ENCODE measurements around the gene SLC37A2. TPM values are rescaled to one million over a fixed set of nuclear protein-coding genes. Genes with fewer than 3 reads are reported as not detected.
A peak's percentile ranks its signal among the peaks of the same experiment; 100 is the strongest.

SLC37A2 gene
- total RNA-seq, 1 experiment from 2014 or later: 10.2 TPM

- intact Hi-C loops (cut with micrococcal nuclease): loop anchor here (2.0 kb wide), 2 partner anchors 49 to 141 kb away; partner anchors contain the start of gene SLC37A2
- H3K36me3 ChIP-seq (ENCODE audit: low read depth, low read length): no peaks in the 10 kb centered on the region
- H3K4me3 ChIP-seq (ENCODE audit: low read length): peak within 1 kb of the TSS; percentile 99
- BruUV-seq (replicated peaks): no TSS peak
- H3K4me1 ChIP-seq (ENCODE audit: insufficient read depth, low read length): peaks cover 7% of the 10 kb centered on the region
- no peaks in the 10 kb centered on the region for H3F3A ChIP-seq (ENCODE audit: low read length, unreplicated experiment)
- peaks cover 17% of the 10 kb centered on the region for H3K79me2 ChIP-seq (ENCODE audit: low read length)
- peak within 1 kb of the TSS; percentile 91 for H3K9ac ChIP-seq (ENCODE audit: low read length)
- 0 out of 2 replicates have a peak, but pooled peaks cover 1% of the 10 kb centered on the region for H3K27me3 ChIP-seq (ENCODE audit: low read length)
- ATAC-seq (peak; percentile 99), DNase-seq (peak; percentile 100)
- H3K9me2 ChIP-seq (replicated peaks; ENCODE audit: low read length): no peaks in the 10 kb centered on the region
- no peaks in the 10 kb centered on the region for H4K20me1 ChIP-seq (ENCODE audit: low read length)
- TF ChIP-seq EZH2 (IDR thresholded peaks at IDR 0.05; ENCODE audit: low read length, unreplicated experiment): no peak
- TF ChIP-seq EZH2phosphoT487 (IDR thresholded peaks at IDR 0.05; ENCODE audit: borderline replicate concordance, low read length): no peak
- TF ChIP-seq CTCF (conservative IDR thresholded peaks at IDR 0.05; ENCODE audit: low read depth, low read length): no peak
- no peaks in the 10 kb centered on the region for H3K9me3 ChIP-seq (ENCODE audit: low read length)
- peak within 1 kb of the TSS; percentile 8 for H3K27ac ChIP-seq (ENCODE audit: low read length)
- POLR2A ChIA-PET (ENCODE audit: unreplicated experiment): interaction anchor here (0.7 to 1.0 kb wide), 2 partner anchors 21 to 29 kb away, joined by 5 to 27 read pairs; no protein-coding TSS in a partner anchor
- peak within 1 kb of the TSS; percentile 100 for H2AFZ ChIP-seq (ENCODE audit: low read length)
- CTCF ChIA-PET: interaction anchor here (0.5 to 1.4 kb wide), 5 partner anchors 13 to 348 kb away, joined by 3 to 6 read pairs (median 3); no protein-coding TSS in a partner anchor
- peak within 1 kb of the TSS; percentile 99 for H3K4me2 ChIP-seq (ENCODE audit: low read length)
Measured at GRCh38 chr11:125111343-125112207, 48.5 kb downstream of the SLC37A2 start, which contains the start of gene TMEM218. TMEM218 (minus strand) TSS chr11:125111626; CDS start chr11:125102241, 9,385 bp downstream.

GRCh38 chr11:125112208-125112604, 49.1 kb downstream of the SLC37A2 start:
- POLR2A ChIA-PET (ENCODE audit: unreplicated experiment): interaction anchor here (0.7 to 1.0 kb wide), 2 partner anchors 22 to 29 kb away, joined by 5 to 27 read pairs; no protein-coding TSS in a partner anchor
- no peak for TF ChIP-seq EZH2phosphoT487 (IDR thresholded peaks at IDR 0.05; ENCODE audit: borderline replicate concordance, low read length)
- no peak for TF ChIP-seq EZH2 (IDR thresholded peaks at IDR 0.05; ENCODE audit: low read length, unreplicated experiment)
- TF ChIP-seq CTCF (conservative IDR thresholded peaks at IDR 0.05; ENCODE audit: low read depth, low read length): no peak
- no peaks in the 10 kb centered on the region for H3F3A ChIP-seq (ENCODE audit: low read length, unreplicated experiment)
- H3K9ac ChIP-seq (ENCODE audit: low read length): no peak overlapping the region
- H3K27me3 ChIP-seq (ENCODE audit: low read length): 0 out of 2 replicates have a peak, but pooled peaks cover 8% of the 10 kb centered on the region
- peak overlapping the region; percentile 33; the same call in 1 of the 2 replicates for H3K4me3 ChIP-seq (ENCODE audit: low read length)
- no peak overlapping the region for H3K27ac ChIP-seq (ENCODE audit: low read length)
- H3K4me2 ChIP-seq (ENCODE audit: low read length): peak overlapping the region; percentile 53
- H3K9me2 ChIP-seq (replicated peaks; ENCODE audit: low read length): no peaks in the 10 kb centered on the region
- intact Hi-C loops (cut with micrococcal nuclease): no loop called here
- no peak for DNase-seq
- H3K79me2 ChIP-seq (ENCODE audit: low read length): peaks cover 17% of the 10 kb centered on the region
- peak overlapping the region; percentile 82 for H2AFZ ChIP-seq (ENCODE audit: low read length)
- no peaks in the 10 kb centered on the region for H3K9me3 ChIP-seq (ENCODE audit: low read length)
- no peaks in the 10 kb centered on the region for H3K36me3 ChIP-seq (ENCODE audit: low read depth, low read length)
- CTCF ChIA-PET: interaction anchor here (0.6 to 1.4 kb wide), 2 partner anchors 21 to 34 kb away, joined by 3 read pairs; no protein-coding TSS in a partner anchor
- no peak for ATAC-seq
- BruUV-seq (replicated peaks): TSS peak; percentile 94
- H3K4me1 ChIP-seq (ENCODE audit: insufficient read depth, low read length): peaks cover 7% of the 10 kb centered on the region
- no peaks in the 10 kb centered on the region for H4K20me1 ChIP-seq (ENCODE audit: low read length)

Data from PC-3 (cell line).